Skeletal muscle tissue (tissue), 4 donors: ENCODE measurements around the gene DNALI1. TPM values are rescaled to one million over a fixed set of nuclear protein-coding genes. Genes with fewer than 3 reads are reported as not detected.
"Not testable (repeated sequence)": the region's sequence is repeated elsewhere in the genome, so short reads cannot be mapped to it uniquely, and the experiment has no call there.

Experiments
- H3K27ac ChIP-seq: one replicate; pipeline ENCODE4 v1.7.0; 2013; ENCODE audit warnings: mild to moderate bottlenecking, low read depth, low read length, inconsistent platforms
- H3K27me3 ChIP-seq, 3 donors: one replicate each; pipeline ENCODE4 v1.7.0; 2013; ENCODE audit warnings: low read length in 3 of 3; ENCODE audit not compliant: control insufficient read depth in 3 of 3, insufficient read depth in 3 of 3
- H3K36me3 ChIP-seq, 3 donors: one replicate each; pipeline ENCODE4 v1.7.0; 2013; ENCODE audit warnings: low read length in 3 of 3; ENCODE audit not compliant: control insufficient read depth in 3 of 3, insufficient read depth in 3 of 3
- H3K4me1 ChIP-seq, 3 donors: one replicate each; pipeline ENCODE4 v1.7.0; 2013; ENCODE audit warnings: low read length in 3 of 3, mild to moderate bottlenecking in 3 of 3; ENCODE audit not compliant: control insufficient read depth in 3 of 3, insufficient read depth in 3 of 3
- H3K4me3 ChIP-seq, 3 donors: one replicate each; pipeline ENCODE4 v1.7.0; 2013; ENCODE audit warnings: low read length in 3 of 3
- H3K9ac ChIP-seq, 3 donors: one replicate each; pipeline ENCODE4 v1.7.0; 2013; ENCODE audit warnings: low read length in 3 of 3, mild to moderate bottlenecking in 3 of 3, moderate library complexity in 2 of 3, low read depth in 1 of 3
- H3K9me3 ChIP-seq, 3 donors: one replicate each; pipeline ENCODE4 v1.7.0; 2013; ENCODE audit warnings: low read length in 3 of 3; ENCODE audit not compliant: control insufficient read depth in 3 of 3
- total RNA-seq: library from RNA; depleted of rRNA; stranded (reverse); fragments of >200 nt; gene quantifications from one replicate; pipeline ENCODE4 v1.2.3, GENCODE V29; 2014
- donor health status: Osteomylitis.

Gene DNALI1
- total RNA-seq, 1 donor from 2014 or later: 1.0 TPM

DNA sequence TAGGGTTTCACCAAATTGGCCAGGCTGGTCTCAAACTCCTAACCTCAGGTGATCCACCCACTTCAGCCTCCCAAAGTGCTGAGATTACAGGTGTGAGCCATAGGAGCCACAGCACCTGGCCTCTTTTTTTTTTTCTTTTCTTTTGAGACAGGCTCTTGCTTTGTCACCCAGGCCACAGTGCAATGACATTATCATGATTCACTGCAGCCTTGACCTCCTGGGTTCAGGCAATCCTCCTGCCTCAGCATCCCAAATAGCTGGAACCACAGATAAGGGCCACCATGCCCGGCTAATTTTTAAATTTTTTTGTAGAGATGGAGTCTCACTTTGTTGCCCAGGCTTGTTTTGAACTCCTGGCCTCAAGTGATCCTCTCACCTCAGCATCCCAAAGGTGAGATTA is 26.9 kb upstream of the DNALI1 start:
- H3K36me3 ChIP-seq, H3K4me3 ChIP-seq, H3K9ac ChIP-seq, H3K9me3 ChIP-seq, H3K27ac ChIP-seq, H3K27me3 ChIP-seq: not testable (repeated sequence)
- H3K4me1 ChIP-seq: peaks cover 0 to 11% (median 4%) of the 10 kb centered on the region in 3 donors

DNA sequence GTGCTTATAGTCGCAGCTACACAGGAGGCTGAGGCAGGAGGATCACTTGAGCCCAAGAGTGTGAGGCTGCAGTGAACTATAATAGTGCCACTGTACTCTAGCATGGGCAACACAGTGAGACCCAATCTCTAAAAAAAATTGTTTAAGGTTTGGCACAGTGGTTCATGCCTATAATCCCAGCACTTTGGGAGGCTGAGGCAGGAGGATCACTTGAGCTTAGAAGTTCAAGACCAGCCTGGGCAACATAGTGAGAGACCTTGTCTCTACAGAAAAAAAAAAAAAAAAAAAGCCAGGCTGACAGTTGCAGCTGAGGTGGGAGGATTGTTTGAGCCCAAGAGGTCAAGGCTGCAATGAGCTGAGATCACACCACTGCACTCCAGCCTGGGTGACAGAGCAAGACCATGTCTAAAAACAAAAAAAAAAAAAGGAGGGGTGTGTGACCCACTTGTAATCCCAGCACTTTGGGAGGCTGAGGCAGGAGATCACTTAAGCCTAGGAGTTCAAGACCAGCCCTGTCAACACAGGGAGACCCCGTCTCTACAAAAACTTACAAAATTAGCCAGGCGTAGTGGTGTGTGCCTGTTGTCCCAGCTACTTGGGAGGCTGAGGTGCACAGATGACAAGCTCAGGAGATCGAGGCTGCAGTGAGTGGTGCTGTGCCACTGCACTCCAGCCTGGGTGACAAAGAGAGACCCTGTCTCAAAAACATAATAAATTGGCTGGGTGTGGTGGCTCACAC is 24.2 kb upstream of the DNALI1 start:
- not testable (repeated sequence) for H3K9me3 ChIP-seq, H3K9ac ChIP-seq, H3K27me3 ChIP-seq, H3K27ac ChIP-seq, H3K4me3 ChIP-seq
- Histone ChIP-seq H3K36me3 (peaks cover 6 to 11% (median 9%) of the 10 kb centered on the region in 3 donors), H3K4me1 (peaks cover 0 to 11% (median 4%) of the 10 kb centered on the region in 3 donors)

DNA sequence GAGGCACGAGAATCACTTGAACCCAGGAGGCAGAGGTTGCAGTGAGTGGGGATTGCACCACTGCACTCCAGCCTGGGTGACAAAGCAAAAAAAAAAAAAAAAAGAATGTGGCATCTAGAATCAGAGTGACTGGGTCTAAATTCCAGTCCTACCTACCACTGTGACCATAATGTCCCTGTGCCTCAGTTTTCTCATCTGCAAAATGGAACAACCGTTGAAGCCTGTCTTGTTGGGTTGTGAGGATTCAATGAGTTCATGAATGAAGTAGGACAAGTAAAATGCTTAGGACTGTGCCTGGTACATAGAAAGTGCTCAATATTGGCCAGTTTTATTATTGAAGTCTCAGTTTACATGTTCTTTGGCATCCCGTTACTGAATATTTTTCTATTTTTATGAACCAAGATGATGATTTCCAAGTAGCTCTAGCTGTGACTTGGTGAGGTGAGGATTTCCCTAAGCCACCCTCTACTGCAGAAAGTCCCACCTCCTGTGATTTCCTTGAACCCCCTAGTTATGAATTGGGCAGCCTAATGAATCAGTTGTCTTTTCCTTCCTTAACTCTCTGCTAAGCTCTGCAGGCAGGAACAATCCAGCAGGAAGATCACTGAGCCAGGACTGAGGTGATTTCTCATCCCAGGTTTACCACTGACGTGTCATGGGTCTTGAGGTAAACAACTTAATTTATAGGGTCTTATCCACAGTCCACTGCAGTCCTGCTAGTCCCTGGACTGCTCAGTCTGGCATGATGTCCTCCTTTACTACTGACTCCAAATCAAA is 23.2 kb upstream of the DNALI1 start:
- H3K9ac ChIP-seq: no peak overlapping the region
- peaks cover 0 to 11% (median 4%) of the 10 kb centered on the region in 3 donors for H3K4me1 ChIP-seq
- no peaks in the 10 kb centered on the region for H3K27me3 ChIP-seq
- no peak overlapping the region for H3K27ac ChIP-seq
- H3K4me3 ChIP-seq: no peak overlapping the region
- H3K9me3 ChIP-seq: no peaks in the 10 kb centered on the region
- peaks cover 7 to 17% (median 13%) of the 10 kb centered on the region in 3 donors for H3K36me3 ChIP-seq

DNA sequence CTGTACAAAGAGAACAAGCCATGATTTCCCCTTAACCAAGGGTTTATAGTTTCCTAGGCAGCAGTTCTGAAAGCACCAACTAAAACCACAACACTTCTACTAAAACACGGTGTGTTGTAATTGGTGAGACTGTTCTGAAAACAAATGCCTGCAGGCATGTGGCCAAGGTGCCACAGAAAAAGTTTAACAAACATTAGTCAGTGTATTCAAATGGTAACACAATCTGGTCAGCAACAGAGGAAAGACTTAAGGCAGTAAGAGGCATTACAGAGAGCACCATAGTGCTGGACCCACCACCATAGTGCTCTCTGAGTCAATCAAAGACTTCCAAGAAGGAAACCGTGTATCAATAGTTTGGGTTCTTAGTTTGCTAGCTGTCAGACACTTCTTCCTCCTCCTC is 19.4 kb upstream of the DNALI1 start:
- H3K36me3 ChIP-seq: peaks cover 22 to 42% (median 37%) of the 10 kb centered on the region in 3 donors
- H3K9me3 ChIP-seq: no peaks in the 10 kb centered on the region
- no peak overlapping the region for H3K4me3 ChIP-seq
- H3K9ac ChIP-seq: no peak overlapping the region
- H3K4me1 ChIP-seq: peaks cover 0 to 11% (median 4%) of the 10 kb centered on the region in 3 donors
- H3K27ac ChIP-seq: no peak overlapping the region
- no peaks in the 10 kb centered on the region for H3K27me3 ChIP-seq

DNA sequence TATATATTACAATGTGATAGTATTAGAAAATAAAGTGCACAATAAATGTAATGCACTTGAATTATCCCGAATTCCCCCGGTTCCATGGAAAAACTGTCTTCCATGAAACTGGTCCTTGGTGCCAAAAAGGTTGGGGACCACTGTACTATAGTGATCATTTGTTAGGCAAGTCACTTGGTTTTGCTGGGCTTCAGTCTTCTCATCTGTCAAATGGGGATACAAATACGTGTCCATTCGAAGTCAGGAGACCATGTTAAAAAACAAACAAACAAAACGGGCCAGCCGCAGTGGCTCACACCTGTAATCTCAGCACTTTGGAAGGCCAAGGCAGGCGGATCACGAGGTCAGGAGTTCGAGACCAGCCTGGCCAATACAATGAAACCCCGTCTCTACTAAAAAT is 17.6 kb upstream of the DNALI1 start:
- not testable (repeated sequence) for H3K9ac ChIP-seq, H3K9me3 ChIP-seq, H3K4me1 ChIP-seq, H3K27ac ChIP-seq, H3K4me3 ChIP-seq, H3K27me3 ChIP-seq
- peaks cover 22 to 44% (median 37%) of the 10 kb centered on the region in 3 donors for H3K36me3 ChIP-seq

DNA sequence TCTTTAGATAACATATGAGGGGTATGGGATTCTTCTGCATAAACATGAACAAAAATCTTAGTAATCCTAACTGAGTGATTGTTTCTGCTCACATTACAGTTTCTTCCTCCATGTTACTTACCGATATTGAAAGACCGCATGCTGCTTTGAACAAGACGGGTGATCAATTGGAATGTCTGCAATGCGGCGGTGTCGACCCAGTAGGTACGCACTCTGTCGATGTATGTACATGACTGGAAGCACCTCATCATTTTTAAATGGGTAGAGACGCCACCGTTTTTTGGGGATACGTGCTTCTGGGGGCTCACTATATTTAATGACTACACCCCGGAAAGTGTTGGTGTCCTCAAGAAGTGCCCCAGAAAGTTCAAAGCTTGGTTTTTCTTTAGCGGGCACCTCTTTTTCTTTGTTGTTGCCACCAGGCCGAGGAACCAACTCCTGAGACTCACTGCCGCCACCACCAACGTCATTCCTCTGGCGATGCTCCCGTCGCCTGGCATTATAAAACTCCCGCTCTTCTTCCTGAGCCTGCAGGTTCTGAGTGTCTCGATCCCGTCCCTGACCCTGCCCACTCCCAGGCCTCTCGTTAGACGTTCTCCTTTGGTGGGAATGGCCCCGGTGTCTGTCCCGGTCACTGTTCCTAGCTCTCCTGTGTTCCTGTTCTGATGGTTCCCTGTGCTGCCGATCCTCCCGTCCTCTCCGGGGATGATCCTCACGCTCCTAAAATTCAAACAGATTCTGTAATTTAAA is 16.5 kb upstream of the DNALI1 start:
- peaks cover 28 to 52% (median 46%) of the 10 kb centered on the region in 3 donors for H3K36me3 ChIP-seq
- no peak overlapping the region for H3K4me3 ChIP-seq
- no peaks in the 10 kb centered on the region for H3K4me1 ChIP-seq
- H3K27ac ChIP-seq: no peak overlapping the region
- H3K27me3 ChIP-seq: no peaks in the 10 kb centered on the region
- no peaks in the 10 kb centered on the region for H3K9me3 ChIP-seq
- H3K9ac ChIP-seq: no peak overlapping the region

DNA sequence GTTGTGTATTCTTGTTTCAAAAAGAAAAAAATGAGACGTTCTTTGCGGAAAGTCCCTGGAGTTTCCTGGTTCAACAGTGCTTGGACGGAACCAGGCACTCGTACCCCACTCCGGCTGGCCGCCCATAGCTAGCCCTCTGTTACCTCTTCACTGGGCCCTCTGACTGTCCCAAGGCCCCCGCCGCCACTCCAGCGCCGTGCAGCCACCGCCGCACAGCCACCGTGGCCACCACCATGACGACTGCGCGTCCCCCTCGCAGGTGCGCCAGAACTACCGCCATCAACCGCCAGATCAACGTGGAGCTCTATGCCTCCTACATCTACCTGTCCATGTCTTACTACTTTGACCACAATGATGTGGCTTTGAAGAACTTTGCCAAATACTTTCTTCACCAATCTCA is 12.2 kb upstream of the DNALI1 start:
- Histone ChIP-seq H3K9me3 (no peaks in the 10 kb centered on the region), H3K36me3 (peaks cover 23 to 48% (median 38%) of the 10 kb centered on the region in 3 donors), H3K4me1 (no peaks in the 10 kb centered on the region), H3K9ac (no peak overlapping the region), H3K27me3 (no peaks in the 10 kb centered on the region), H3K27ac (no peak overlapping the region), H3K4me3 (no peak overlapping the region)

DNA sequence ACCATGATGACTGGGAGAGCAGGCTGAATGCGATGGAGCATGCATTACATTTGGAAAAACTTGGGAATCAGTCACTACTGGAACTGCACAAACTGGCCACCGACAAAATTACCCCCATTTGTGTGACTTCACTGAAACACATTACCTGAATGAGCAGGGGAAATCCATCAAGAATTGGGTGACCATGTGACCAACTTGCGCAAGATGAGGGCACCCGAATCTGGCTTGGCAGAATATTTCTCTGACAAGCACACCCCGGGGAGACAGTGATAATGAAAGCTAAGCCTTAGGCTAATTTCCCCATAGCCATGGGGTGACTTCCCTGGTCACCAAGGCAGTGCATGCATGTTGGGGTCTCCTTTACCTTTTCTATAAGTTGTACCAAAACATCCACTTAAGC is 11.7 kb upstream of the DNALI1 start:
- Histone ChIP-seq H3K27me3 (no peaks in the 10 kb centered on the region), H3K9me3 (no peaks in the 10 kb centered on the region), H3K9ac (no peak overlapping the region), H3K4me1 (no peaks in the 10 kb centered on the region), H3K4me3 (no peak overlapping the region), H3K36me3 (peaks cover 18 to 43% (median 33%) of the 10 kb centered on the region in 3 donors), H3K27ac (no peak overlapping the region)

DNA sequence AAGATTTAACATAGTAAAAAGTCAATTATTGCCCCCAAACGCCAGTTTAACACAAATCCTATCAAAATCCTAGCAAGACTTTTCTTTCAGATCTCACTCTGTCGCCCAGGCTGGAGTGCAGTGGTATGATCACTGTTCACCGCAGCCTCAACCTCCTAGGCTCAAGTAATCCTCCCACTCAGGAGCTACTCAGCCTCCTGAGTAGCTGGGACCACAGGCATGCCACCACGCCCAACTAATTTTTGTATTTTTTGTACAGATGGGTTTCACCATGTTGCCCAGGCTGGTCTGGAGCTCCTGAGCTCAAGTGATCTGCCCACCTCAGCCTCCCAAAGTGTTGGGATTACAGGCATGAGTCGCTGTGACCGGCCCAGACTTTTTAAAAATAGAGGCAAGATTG is 7.4 kb upstream of the DNALI1 start:
- no peaks in the 10 kb centered on the region for H3K27me3 ChIP-seq
- H3K36me3 ChIP-seq: peaks cover 22 to 44% (median 30%) of the 10 kb centered on the region in 3 donors
- no peak overlapping the region for H3K4me3 ChIP-seq
- H3K9ac ChIP-seq: no peak overlapping the region
- no peaks in the 10 kb centered on the region for H3K9me3 ChIP-seq
- H3K27ac ChIP-seq: no peak overlapping the region
- H3K4me1 ChIP-seq: peaks cover 12 to 17% (median 14%) of the 10 kb centered on the region in 3 donors
